Hypothalamus (tissue), 51 donors: ENCODE measurements around the gene HES4.
"Not testable (repeated sequence)": the region's sequence is repeated elsewhere in the genome, so short reads cannot be mapped to it uniquely, and the experiment has no call there.

Source experiments
- DNase-seq, 51 donors: peaks; one replicate each; lab custom pipeline; 2025; lab: John Stamatoyannopoulos, UW

HES4 gene

GRCh38 chr1:1000357-1001056 lies 610 bp upstream of the HES4 start:
- peak in 37 of 51 donors; percentile 25 to 88 (median 69) for DNase-seq

GRCh38 chr1:998995-999724 lies 737 bp downstream of the HES4 start:
- DNase-seq = peak in 3 of 51 donors; percentile 30 to 44 (median 35)

- no peak for DNase-seq
Measured at GRCh38 chr1:998745-998994, 1.2 kb downstream of the HES4 start.

GRCh38 chr1:997993-998744 lies 1.7 kb downstream of the HES4 start:
- DNase-seq = no peak

GRCh38 chr1:997713-997992 lies 2.2 kb downstream of the HES4 start:
- DNase-seq = no peak

- DNase-seq = no peak
Measured at GRCh38 chr1:996851-997712, 2.8 kb downstream of the HES4 start.

- no peak for DNase-seq
Measured at GRCh38 chr1:995665-996633, 3.9 kb downstream of the HES4 start.

GRCh38 chr1:994546-994945 lies 5.4 kb downstream of the HES4 start:
- DNase-seq = not testable (repeated sequence)

GRCh38 chr1:993379-993995 lies 6.4 kb downstream of the HES4 start:
- DNase-seq = no peak

- no peak for DNase-seq
Measured at GRCh38 chr1:992362-992761, 7.5 kb downstream of the HES4 start.

- DNase-seq = no peak
Measured at GRCh38 chr1:991895-992294, 8.0 kb downstream of the HES4 start.

GRCh38 chr1:991275-991674 lies 8.6 kb downstream of the HES4 start:
- not testable (repeated sequence) for DNase-seq

- DNase-seq = not testable (repeated sequence)
Measured at GRCh38 chr1:988061-988460, 11.8 kb downstream of the HES4 start.

GRCh38 chr1:985126-985525 lies 14.8 kb downstream of the HES4 start:
- no peak for DNase-seq

GRCh38 chr1:984476-984814 lies 15.5 kb downstream of the HES4 start:
- DNase-seq = no peak

GRCh38 chr1:983798-984475 lies 16.0 kb downstream of the HES4 start:
- DNase-seq = peak in 25 of 51 donors; percentile 6 to 66 (median 25)

GRCh38 chr1:982765-983436 lies 17.0 kb downstream of the HES4 start:
- no peak for DNase-seq

- DNase-seq = no peak
Measured at GRCh38 chr1:981955-982558, 17.8 kb downstream of the HES4 start, which contains the start of gene PERM1. PERM1 (minus strand) TSS chr1:982093; CDS start chr1:981029, 1,064 bp downstream.
